ENCODE results near the gene MIS18A. TPM values are rescaled to one million over a fixed set of nuclear protein-coding genes. Genes with fewer than 3 reads are reported as not detected.
"Not testable (repeated sequence)": the region's sequence is repeated elsewhere in the genome, so short reads cannot be mapped to it uniquely, and the experiment has no call there.

The MIS18A gene
- total RNA-seq, 1 donor from 2014 or later, result 5.7 TPM

DNA sequence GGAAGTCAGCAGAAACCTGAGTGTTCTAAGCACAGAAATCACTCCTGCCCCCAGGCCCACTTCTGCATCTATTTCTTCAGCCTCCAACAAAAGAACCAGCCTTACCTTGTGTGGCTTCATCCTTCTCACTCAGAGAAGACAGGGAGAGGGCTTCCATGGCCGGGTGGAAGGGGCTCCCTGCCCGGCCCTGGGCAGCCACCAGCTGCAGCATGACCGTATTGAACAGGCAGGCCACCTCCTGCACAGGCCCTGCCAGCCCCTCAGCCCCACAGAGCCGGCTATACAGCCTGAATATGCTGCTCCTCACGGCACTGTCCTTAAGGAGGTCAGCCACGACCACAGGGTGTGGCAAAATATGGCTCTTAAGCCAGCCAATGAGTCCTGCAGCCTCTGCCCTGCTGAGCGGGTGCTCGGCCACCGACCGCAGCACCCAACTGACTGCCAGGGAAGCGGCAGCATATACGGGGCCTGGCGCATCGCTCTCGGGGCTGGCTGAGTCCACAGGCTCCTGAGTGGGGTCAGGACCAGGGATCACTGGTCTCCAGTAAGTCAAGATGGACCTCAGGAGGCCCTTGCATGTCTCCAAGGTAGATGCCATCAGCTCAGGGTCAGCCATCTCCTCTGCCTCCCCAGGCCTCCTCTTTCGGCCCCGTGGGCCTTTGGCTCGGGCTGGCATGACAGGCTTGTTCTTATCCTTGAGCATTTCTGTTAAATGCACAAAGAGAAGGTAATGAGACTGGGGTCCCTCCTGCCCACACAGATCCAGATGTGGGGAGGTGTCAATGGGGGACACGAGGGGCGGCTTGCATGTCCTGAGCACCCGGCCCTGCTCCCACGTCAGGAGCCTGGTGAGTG lies 37.7 kb upstream of the MIS18A start:
- no peaks in the 10 kb centered on the region for H3K9me3 ChIP-seq (ENCODE audit: control insufficient read depth in 3 of 3, low read length in 3 of 3)
- peaks cover 69 to 76% (median 74%) of the 10 kb centered on the region in 3 donors for H3K36me3 ChIP-seq (ENCODE audit: control insufficient read depth in 3 of 3, insufficient read depth in 3 of 3, low read length in 3 of 3)

DNA sequence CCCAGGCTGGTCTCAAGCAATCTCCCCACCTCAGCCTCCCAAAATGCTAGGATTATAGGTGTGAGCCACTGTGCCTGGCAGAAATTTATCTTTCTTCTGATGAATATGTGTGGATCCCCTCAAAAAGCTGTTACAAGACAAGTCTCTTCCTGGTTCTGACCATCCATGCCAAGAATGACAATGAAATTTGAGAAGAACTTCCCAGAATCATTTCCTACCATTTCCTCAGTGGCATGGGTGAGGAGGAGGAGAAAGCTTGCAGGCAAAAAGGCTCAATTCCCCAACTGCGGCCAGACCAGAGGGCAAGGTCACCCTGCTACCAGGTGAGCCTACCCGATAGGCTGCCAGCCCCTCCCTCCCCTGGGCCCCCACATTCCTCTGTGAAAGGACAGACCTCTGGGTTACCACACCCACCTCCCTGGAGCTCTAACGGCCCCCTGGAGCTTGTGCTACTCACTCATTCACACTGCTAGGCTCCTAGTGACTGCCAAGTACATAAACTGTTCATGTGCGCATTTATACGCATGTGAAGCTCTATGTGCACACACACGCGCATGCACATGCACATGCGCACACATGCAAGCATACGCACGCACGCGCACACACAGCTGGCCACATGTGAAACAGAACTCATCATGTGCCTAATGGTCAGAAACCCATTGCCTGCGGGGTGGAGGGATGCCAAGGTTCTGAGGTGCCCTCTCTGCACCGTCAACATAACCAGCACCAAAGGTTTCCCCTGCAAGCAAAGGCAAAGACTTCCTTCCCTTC lies 36.8 kb upstream of the MIS18A start:
- H3K4me1 ChIP-seq (ENCODE audit: control insufficient read depth in 3 of 3, insufficient read depth in 3 of 3, low read length in 3 of 3), result no peaks in the 10 kb centered on the region
- no peaks in the 10 kb centered on the region for H3K9me3 ChIP-seq (ENCODE audit: control insufficient read depth in 3 of 3, low read length in 3 of 3)
- H3K9ac ChIP-seq (ENCODE audit: low read depth in 1 of 3, low read length in 3 of 3), result no peak overlapping the region
- H3K27me3 ChIP-seq (ENCODE audit: control insufficient read depth in 3 of 3, insufficient read depth in 3 of 3, low read length in 3 of 3), result no peaks in the 10 kb centered on the region
- H3K27ac ChIP-seq (ENCODE audit: low read depth, low read length), result no peak overlapping the region
- H3K36me3 ChIP-seq (ENCODE audit: control insufficient read depth in 3 of 3, insufficient read depth in 3 of 3, low read length in 3 of 3), result peaks cover 61 to 70% (median 66%) of the 10 kb centered on the region in 3 donors
- H3K4me3 ChIP-seq (ENCODE audit: low read length in 3 of 3), result no peak overlapping the region

More for the DNA sequence above, 37.7 kb upstream of the MIS18A start:
- Histone ChIP-seq H3K9ac (ENCODE audit: low read depth in 1 of 3, low read length in 3 of 3) (no peak overlapping the region), H3K4me3 (ENCODE audit: low read length in 3 of 3) (no peak overlapping the region), H3K27ac (ENCODE audit: low read depth, low read length) (no peak overlapping the region), H3K4me1 (ENCODE audit: control insufficient read depth in 3 of 3, insufficient read depth in 3 of 3, low read length in 3 of 3) (no peaks in the 10 kb centered on the region), H3K27me3 (ENCODE audit: control insufficient read depth in 3 of 3, insufficient read depth in 3 of 3, low read length in 3 of 3) (no peaks in the 10 kb centered on the region)

DNA sequence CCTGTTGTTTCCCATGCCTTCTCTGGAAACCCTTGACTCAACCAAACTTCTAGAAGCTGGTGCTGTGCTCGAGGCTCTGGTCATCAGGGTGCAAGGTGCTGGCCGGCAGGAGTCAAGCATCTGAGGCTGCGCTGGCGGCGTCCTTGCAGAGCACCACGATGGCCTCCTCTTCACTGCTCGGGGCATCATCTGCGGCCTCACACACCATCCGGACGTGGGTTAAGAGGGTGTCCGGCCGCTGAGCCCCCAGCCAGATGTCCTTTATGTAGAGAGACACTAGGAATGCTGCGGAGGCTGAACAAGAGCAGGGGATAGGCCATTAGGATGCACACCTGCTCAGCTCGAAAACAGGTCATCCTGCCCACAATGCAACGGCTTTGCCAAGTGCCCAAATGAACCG lies 36.0 kb upstream of the MIS18A start:
- Histone ChIP-seq H3K4me3 (ENCODE audit: low read length in 3 of 3) (no peak overlapping the region), H3K27me3 (ENCODE audit: control insufficient read depth in 3 of 3, insufficient read depth in 3 of 3, low read length in 3 of 3) (no peaks in the 10 kb centered on the region), H3K27ac (ENCODE audit: low read depth, low read length) (no peak overlapping the region), H3K36me3 (ENCODE audit: control insufficient read depth in 3 of 3, insufficient read depth in 3 of 3, low read length in 3 of 3) (peaks cover 52 to 61% (median 57%) of the 10 kb centered on the region in 3 donors), H3K4me1 (ENCODE audit: control insufficient read depth in 3 of 3, insufficient read depth in 3 of 3, low read length in 3 of 3) (no peaks in the 10 kb centered on the region), H3K9ac (ENCODE audit: low read depth in 1 of 3, low read length in 3 of 3) (no peak overlapping the region), H3K9me3 (ENCODE audit: control insufficient read depth in 3 of 3, low read length in 3 of 3) (no peaks in the 10 kb centered on the region)

- Histone ChIP-seq H3K27ac (ENCODE audit: low read depth, low read length) (no peak overlapping the region), H3K36me3 (ENCODE audit: control insufficient read depth in 3 of 3, insufficient read depth in 3 of 3, low read length in 3 of 3) (peaks cover 39 to 47% (median 44%) of the 10 kb centered on the region in 3 donors), H3K9ac (ENCODE audit: low read depth in 1 of 3, low read length in 3 of 3) (no peak overlapping the region), H3K4me1 (ENCODE audit: control insufficient read depth in 3 of 3, insufficient read depth in 3 of 3, low read length in 3 of 3) (no peaks in the 10 kb centered on the region), H3K4me3 (ENCODE audit: low read length in 3 of 3) (no peak overlapping the region), H3K27me3 (ENCODE audit: control insufficient read depth in 3 of 3, insufficient read depth in 3 of 3, low read length in 3 of 3) (no peaks in the 10 kb centered on the region), H3K9me3 (ENCODE audit: control insufficient read depth in 3 of 3, low read length in 3 of 3) (no peaks in the 10 kb centered on the region)
Observed at GRCh38 chr21:32312976-32313375, 34.1 kb upstream of the MIS18A start.

DNA sequence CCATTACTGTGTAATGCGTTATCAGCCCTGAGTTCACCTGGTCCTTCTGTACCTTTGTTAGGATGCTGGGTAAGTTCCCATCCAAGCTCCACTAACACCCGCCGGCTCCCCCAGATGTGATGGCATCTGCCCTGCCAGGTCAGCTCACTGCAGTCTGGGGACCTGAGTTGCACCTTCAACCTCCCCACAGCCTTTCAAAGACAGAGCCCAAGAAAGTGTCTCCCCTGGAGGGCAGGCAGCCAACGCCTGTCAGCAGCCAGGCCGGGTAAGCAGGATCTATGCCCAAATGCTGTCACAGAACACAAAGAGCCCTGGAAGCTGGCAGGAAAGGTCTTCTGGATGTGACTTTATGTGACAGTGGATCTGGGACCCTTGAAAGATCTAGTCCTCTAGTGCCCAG lies 33.5 kb upstream of the MIS18A start:
- H3K9me3 ChIP-seq (ENCODE audit: control insufficient read depth in 3 of 3, low read length in 3 of 3), result no peaks in the 10 kb centered on the region
- no peak overlapping the region for H3K4me3 ChIP-seq (ENCODE audit: low read length in 3 of 3)
- no peak overlapping the region for H3K27ac ChIP-seq (ENCODE audit: low read depth, low read length)
- no peaks in the 10 kb centered on the region for H3K4me1 ChIP-seq (ENCODE audit: control insufficient read depth in 3 of 3, insufficient read depth in 3 of 3, low read length in 3 of 3)
- H3K27me3 ChIP-seq (ENCODE audit: control insufficient read depth in 3 of 3, insufficient read depth in 3 of 3, low read length in 3 of 3), result no peaks in the 10 kb centered on the region
- no peak overlapping the region for H3K9ac ChIP-seq (ENCODE audit: low read depth in 1 of 3, low read length in 3 of 3)
- peaks cover 33 to 40% (median 38%) of the 10 kb centered on the region in 3 donors for H3K36me3 ChIP-seq (ENCODE audit: control insufficient read depth in 3 of 3, insufficient read depth in 3 of 3, low read length in 3 of 3)

GRCh38 chr21:32311621-32312020 lies 32.8 kb upstream of the MIS18A start:
- H3K4me3 ChIP-seq (ENCODE audit: low read length in 3 of 3), result no peak overlapping the region
- peaks cover 27 to 33% (median 32%) of the 10 kb centered on the region in 3 donors for H3K36me3 ChIP-seq (ENCODE audit: control insufficient read depth in 3 of 3, insufficient read depth in 3 of 3, low read length in 3 of 3)
- no peaks in the 10 kb centered on the region for H3K27me3 ChIP-seq (ENCODE audit: control insufficient read depth in 3 of 3, insufficient read depth in 3 of 3, low read length in 3 of 3)
- no peak overlapping the region for H3K9ac ChIP-seq (ENCODE audit: low read depth in 1 of 3, low read length in 3 of 3)
- H3K4me1 ChIP-seq (ENCODE audit: control insufficient read depth in 3 of 3, insufficient read depth in 3 of 3, low read length in 3 of 3), result no peaks in the 10 kb centered on the region
- H3K27ac ChIP-seq (ENCODE audit: low read depth, low read length), result no peak overlapping the region
- no peaks in the 10 kb centered on the region for H3K9me3 ChIP-seq (ENCODE audit: control insufficient read depth in 3 of 3, low read length in 3 of 3)

- H3K9me3 ChIP-seq (ENCODE audit: control insufficient read depth in 3 of 3, low read length in 3 of 3); H3K4me1 ChIP-seq (ENCODE audit: control insufficient read depth in 3 of 3, insufficient read depth in 3 of 3, low read length in 3 of 3); H3K4me3 ChIP-seq (ENCODE audit: low read length in 3 of 3); H3K9ac ChIP-seq (ENCODE audit: low read depth in 1 of 3, low read length in 3 of 3); H3K27ac ChIP-seq (ENCODE audit: low read depth, low read length); H3K27me3 ChIP-seq (ENCODE audit: control insufficient read depth in 3 of 3, insufficient read depth in 3 of 3, low read length in 3 of 3): not testable (repeated sequence)
- H3K36me3 ChIP-seq (ENCODE audit: control insufficient read depth in 3 of 3, insufficient read depth in 3 of 3, low read length in 3 of 3), result peaks cover 20 to 30% (median 27%) of the 10 kb centered on the region in 3 donors
Observed at GRCh38 chr21:32310976-32311375, 32.1 kb upstream of the MIS18A start.

- peaks cover 16 to 23% (median 21%) of the 10 kb centered on the region in 3 donors for H3K36me3 ChIP-seq (ENCODE audit: control insufficient read depth in 3 of 3, insufficient read depth in 3 of 3, low read length in 3 of 3)
- no peaks in the 10 kb centered on the region for H3K9me3 ChIP-seq (ENCODE audit: control insufficient read depth in 3 of 3, low read length in 3 of 3)
- H3K9ac ChIP-seq (ENCODE audit: low read depth in 1 of 3, low read length in 3 of 3), result no peak overlapping the region
- no peak overlapping the region for H3K27ac ChIP-seq (ENCODE audit: low read depth, low read length)
- no peaks in the 10 kb centered on the region for H3K27me3 ChIP-seq (ENCODE audit: control insufficient read depth in 3 of 3, insufficient read depth in 3 of 3, low read length in 3 of 3)
- no peak overlapping the region for H3K4me3 ChIP-seq (ENCODE audit: low read length in 3 of 3)
- no peaks in the 10 kb centered on the region for H3K4me1 ChIP-seq (ENCODE audit: control insufficient read depth in 3 of 3, insufficient read depth in 3 of 3, low read length in 3 of 3)
Observed at GRCh38 chr21:32309906-32310460, 31.1 kb upstream of the MIS18A start.

GRCh38 chr21:32308696-32309095 lies 29.8 kb upstream of the MIS18A start:
- Histone ChIP-seq H3K36me3 (ENCODE audit: control insufficient read depth in 3 of 3, insufficient read depth in 3 of 3, low read length in 3 of 3) (peaks cover 12 to 17% (median 14%) of the 10 kb centered on the region in 3 donors), H3K4me3 (ENCODE audit: low read length in 3 of 3) (no peak overlapping the region), H3K27me3 (ENCODE audit: control insufficient read depth in 3 of 3, insufficient read depth in 3 of 3, low read length in 3 of 3) (no peaks in the 10 kb centered on the region), H3K9ac (ENCODE audit: low read depth in 1 of 3, low read length in 3 of 3) (no peak overlapping the region), H3K27ac (ENCODE audit: low read depth, low read length) (no peak overlapping the region), H3K9me3 (ENCODE audit: control insufficient read depth in 3 of 3, low read length in 3 of 3) (no peaks in the 10 kb centered on the region), H3K4me1 (ENCODE audit: control insufficient read depth in 3 of 3, insufficient read depth in 3 of 3, low read length in 3 of 3) (no peaks in the 10 kb centered on the region)

DNA sequence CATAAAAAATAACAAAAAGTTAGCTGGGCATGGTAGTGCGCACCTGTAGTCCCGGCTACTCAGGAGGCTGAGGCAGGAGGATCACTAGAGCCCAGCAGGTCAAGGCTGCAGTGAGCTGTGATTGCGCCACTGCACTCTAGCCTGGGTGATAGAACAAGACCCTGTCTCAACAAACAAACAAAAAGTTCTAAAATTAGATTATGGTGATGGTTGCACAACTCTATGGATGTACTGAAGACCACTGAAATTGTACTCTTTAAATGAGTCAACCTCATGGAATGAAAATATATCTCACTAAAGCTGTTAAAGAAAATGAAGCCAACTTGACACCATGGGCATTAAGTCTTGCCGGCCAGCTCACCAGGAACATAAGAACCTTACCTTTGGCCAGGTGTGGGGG lies 28.9 kb upstream of the MIS18A start:
- H3K27ac ChIP-seq (ENCODE audit: low read depth, low read length), result no peak overlapping the region
- H3K36me3 ChIP-seq (ENCODE audit: control insufficient read depth in 3 of 3, insufficient read depth in 3 of 3, low read length in 3 of 3), result peaks cover 8 to 12% (median 12%) of the 10 kb centered on the region in 3 donors
- H3K27me3 ChIP-seq (ENCODE audit: control insufficient read depth in 3 of 3, insufficient read depth in 3 of 3, low read length in 3 of 3), result no peaks in the 10 kb centered on the region
- no peak overlapping the region for H3K9ac ChIP-seq (ENCODE audit: low read depth in 1 of 3, low read length in 3 of 3)
- no peaks in the 10 kb centered on the region for H3K9me3 ChIP-seq (ENCODE audit: control insufficient read depth in 3 of 3, low read length in 3 of 3)
- H3K4me3 ChIP-seq (ENCODE audit: low read length in 3 of 3), result no peak overlapping the region
- H3K4me1 ChIP-seq (ENCODE audit: control insufficient read depth in 3 of 3, insufficient read depth in 3 of 3, low read length in 3 of 3), result no peaks in the 10 kb centered on the region

Data from skeletal muscle tissue (tissue), 4 donors.